A673 (cell line): Measurements from ENCODE around the gene HOXC10. TPM values are rescaled to one million over a fixed set of nuclear protein-coding genes. Genes with fewer than 3 reads are reported as not detected.

Experiments
- BruUV-seq: library from RNA; stranded (reverse); fragments of 400-500 nt; replicated peaks from 2 replicates; lab custom pipeline; 2021; lab: Mats Ljungman, UMichigan
- CTCF ChIA-PET: fragments of 300-600 bp; sonication (Branson Sonifier 250); formaldehyde crosslinking; loops from one replicate; lab custom pipeline; 2022; ENCODE audit warnings: antibody characterized with exemption; lab: Charles Lee
- POLR2A ChIA-PET: fragments of 300-600 bp; sonication (Branson Sonifier 250); formaldehyde crosslinking; loops from one replicate; lab custom pipeline; 2022; ENCODE audit warnings: antibody characterized with exemption; ENCODE audit not compliant: low non-redundant PET; lab: Charles Lee
- DNase-seq: peaks from one replicate; pipeline ENCODE4 v3.0.0-alpha.2; 2015; ENCODE audit warnings: low spot score
- H3K27ac ChIP-seq: fragments of 200-600 bp; sonication (generic); 2 replicates; pipeline ENCODE4 v1.5.1; 2016; ENCODE audit warnings: mixed run types, low read depth, mild to moderate bottlenecking, mixed read lengths, antibody characterized with exemption, low read length; ENCODE audit not compliant: poor library complexity, severe bottlenecking
- H3K27me3 ChIP-seq: fragments of 200-600 bp; sonication (generic); replicated peaks from 2 replicates; pipeline ENCODE4 v1.6.1; 2017; ENCODE audit warnings: mixed run types, low read depth, mild to moderate bottlenecking, mixed read lengths, antibody characterized with exemption, low read length; ENCODE audit not compliant: insufficient read depth, poor library complexity
- H3K36me3 ChIP-seq: fragments of 200-600 bp; sonication (generic); 2 replicates; pipeline ENCODE4 v1.6.1; 2016; ENCODE audit warnings: mixed run types, mild to moderate bottlenecking, mixed read lengths, antibody characterized with exemption, low read length; ENCODE audit not compliant: insufficient read depth, poor library complexity, severe bottlenecking
- H3K4me1 ChIP-seq: fragments of 200-600 bp; sonication (generic); 2 replicates; pipeline ENCODE4 v1.6.1; 2017; ENCODE audit warnings: mixed run types, mild to moderate bottlenecking, mixed read lengths, antibody characterized with exemption, low read length; ENCODE audit not compliant: insufficient read depth, poor library complexity, severe bottlenecking
- H3K4me3 ChIP-seq: fragments of 200-600 bp; sonication (generic); 2 replicates; pipeline ENCODE4 v1.5.1; 2016; ENCODE audit warnings: low read depth, mixed run types, mild to moderate bottlenecking, mixed read lengths, low read length; ENCODE audit not compliant: poor library complexity, severe bottlenecking
- H3K9me3 ChIP-seq: fragments of 200-600 bp; sonication (generic); 2 replicates; pipeline ENCODE4 v1.6.1; 2016; ENCODE audit warnings: mixed run types, low read depth, mild to moderate bottlenecking, mixed read lengths, antibody characterized with exemption, low read length; ENCODE audit not compliant: poor library complexity, severe bottlenecking
- CTCF ChIP-seq: fragments of 300-800, 200-600 bp; sonication (generic); conservative IDR thresholded peaks from 2 replicates; pipeline ENCODE4 v1.5.1; 2017; ENCODE audit warnings: low read depth, mild to moderate bottlenecking, antibody characterized with exemption, low read length, moderate library complexity, mixed read lengths
- EZH2 ChIP-seq: fragments of 200-600 bp; sonication (generic); IDR thresholded peaks from 2 replicates; pipeline ENCODE4 v1.6.1; 2017; ENCODE audit warnings: borderline replicate concordance, low read depth, mild to moderate bottlenecking, mixed read lengths, antibody characterized with exemption, low read length; ENCODE audit not compliant: poor library complexity, severe bottlenecking
- intact Hi-C: fragments of 100-400 bp; cut with micrococcal nuclease; formaldehyde crosslinking; loops from one replicate; pipeline ENCODE4 v1.10.0; 2022; ENCODE audit not compliant: unreplicated experiment
- total RNA-seq: library from RNA; stranded (reverse); gene quantifications from 2 replicates; pipeline ENCODE4 v1.2.3, GENCODE V29; 2021

The HOXC10 gene
- total RNA-seq, 1 experiment from 2014 or later = 27.8 TPM

GRCh38 chr12:53937099-53937498 is 47.8 kb upstream of the HOXC10 start:
- BruUV-seq = no TSS peak
- intact Hi-C loops = loop anchor here (5.0 kb wide), 1 partner anchor 155 kb away; no protein-coding TSS in a partner anchor
- CTCF ChIA-PET = no interaction called here
- DNase-seq = no peak
- TF ChIP-seq EZH2 = no peak
- TF ChIP-seq CTCF = no peak
- no peak overlapping the region for H3K27ac ChIP-seq
- H3K4me1 ChIP-seq = peaks cover 13% of the 10 kb centered on the region
- H3K9me3 ChIP-seq = no peaks in the 10 kb centered on the region
- H3K36me3 ChIP-seq = no peaks in the 10 kb centered on the region
- POLR2A ChIA-PET = no interaction called here
- H3K27me3 ChIP-seq = peaks cover 2% of the 10 kb centered on the region
- H3K4me3 ChIP-seq = no peak overlapping the region

DNA sequence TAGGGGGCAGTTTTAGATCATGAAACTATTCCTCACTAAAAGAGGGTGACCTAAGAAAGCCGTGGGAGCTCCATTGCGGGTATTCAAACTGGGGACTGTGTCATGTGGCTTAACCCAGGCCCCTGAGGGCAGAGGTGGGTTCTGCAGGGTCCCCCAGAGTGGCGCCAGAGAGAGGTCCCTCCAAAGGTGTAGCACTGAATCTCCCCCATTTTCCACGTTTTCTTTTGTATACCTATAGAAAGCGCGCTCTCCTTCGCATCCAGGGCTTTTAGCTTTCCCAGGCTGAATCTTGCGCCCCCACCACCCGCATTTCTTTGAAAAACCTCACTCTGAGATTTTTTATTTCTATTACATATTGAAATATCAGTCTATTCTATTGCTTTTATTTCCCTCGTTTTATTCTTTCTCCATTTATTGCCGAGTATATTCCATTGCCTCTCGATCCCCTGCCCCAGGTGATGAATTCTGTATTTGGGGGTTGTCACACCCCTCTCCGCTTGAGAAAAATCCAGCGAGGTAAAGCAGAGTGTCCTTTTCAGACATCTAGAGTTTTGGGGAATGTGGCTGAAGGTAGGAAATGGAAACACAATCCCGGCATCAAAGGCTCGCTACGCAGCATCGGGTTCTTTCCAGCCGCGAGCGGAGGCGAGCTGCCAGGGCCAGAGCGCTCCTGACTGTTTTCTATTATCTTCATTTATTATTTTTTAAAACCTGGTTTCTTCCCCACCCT is 47.2 kb upstream of the HOXC10 start:
- ChIA-PET CTCF (no interaction called here), POLR2A (no interaction called here)
- Histone ChIP-seq H3K4me1 (peaks cover 13% of the 10 kb centered on the region), H3K4me3 (peak overlapping the region; percentile 79), H3K27me3 (no peaks in the 10 kb centered on the region), H3K9me3 (no peaks in the 10 kb centered on the region), H3K27ac (no peak overlapping the region), H3K36me3 (no peaks in the 10 kb centered on the region)
- no peak for DNase-seq
- BruUV-seq = no TSS peak
- TF ChIP-seq CTCF (no peak), EZH2 (no peak)
- intact Hi-C loops = loop anchor here (5.0 kb wide), 1 partner anchor 155 kb away; no protein-coding TSS in a partner anchor

DNA sequence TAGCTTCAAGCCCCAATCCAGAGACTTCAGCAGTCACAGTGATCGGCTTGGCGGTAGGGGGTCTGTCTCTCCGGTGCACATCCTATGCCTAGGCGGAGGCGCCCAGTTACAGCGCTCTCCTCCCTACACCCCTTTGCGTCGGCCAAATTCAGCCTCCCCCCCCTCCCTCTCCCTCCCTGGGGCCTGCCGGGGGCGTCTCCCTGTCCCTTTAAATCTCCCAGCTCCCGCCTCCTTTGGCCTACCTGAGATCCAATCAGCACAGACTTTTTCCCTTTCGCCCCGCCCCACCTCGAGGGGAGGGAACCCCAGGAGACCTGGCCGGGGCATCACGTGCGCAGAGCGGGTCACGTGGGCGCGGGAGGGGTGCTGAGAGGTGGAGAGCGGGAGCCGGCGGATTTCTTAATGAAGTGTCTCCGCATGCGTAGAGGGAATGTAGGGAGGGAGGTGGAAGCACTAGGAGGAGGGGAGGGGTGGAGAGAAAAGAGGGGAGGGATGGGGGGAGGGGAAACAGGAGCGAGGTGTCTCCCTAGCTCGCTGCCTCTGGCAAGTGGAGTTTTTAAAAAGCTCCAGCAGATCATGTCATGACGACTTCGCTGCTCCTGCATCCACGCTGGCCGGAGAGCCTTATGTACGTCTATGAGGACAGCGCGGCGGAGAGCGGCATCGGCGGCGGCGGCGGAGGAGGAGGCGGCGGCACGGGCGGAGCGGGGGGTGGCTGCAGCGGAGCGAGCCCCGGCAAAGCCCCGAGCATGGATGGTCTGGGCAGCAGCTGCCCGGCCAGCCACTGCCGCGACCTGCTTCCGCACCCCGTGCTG is 46.4 kb upstream of the HOXC10 start, which contains the start of gene HOXC13:
Gene HOXC13, plus strand, starts transcription at position 506 of the 815 bp plus-strand sequence. Its CDS starts 76 bp downstream, at position 582.
- Histone ChIP-seq H3K27me3 (no peaks in the 10 kb centered on the region), H3K27ac (peak within 1 kb of the TSS; percentile 70), H3K4me3 (peak within 1 kb of the TSS; percentile 79), H3K4me1 (peaks cover 13% of the 10 kb centered on the region), H3K9me3 (no peaks in the 10 kb centered on the region), H3K36me3 (no peaks in the 10 kb centered on the region)
- peak; percentile 100 for DNase-seq
- intact Hi-C loops = loop anchor here (5.0 kb wide), 1 partner anchor 156 kb away; no protein-coding TSS in a partner anchor
- TF ChIP-seq CTCF (no peak), EZH2 (no peak)
- ChIA-PET CTCF (interaction anchor here (0.6 kb wide), 2 partner anchors 239 to 441 kb away, joined by 6 to 9 read pairs; no protein-coding TSS in a partner anchor), POLR2A (no interaction called here)
- no TSS peak for BruUV-seq
